HG03139 (cell line): ENCODE data around the gene FGD6.
A peak's percentile ranks its signal among the peaks of the same experiment; 100 is the strongest.
"Not testable (repeated sequence)": the region's sequence is repeated elsewhere in the genome, so short reads cannot be mapped to it uniquely, and the experiment has no call there.

Experiments used
- ATAC-seq: cut with Tn5 transposase; IDR thresholded peaks from one replicate; pipeline ENCODE4 v1.9.1; 2021; ENCODE audit not compliant: unreplicated experiment

FGD6 gene

GRCh38 chr12:95130096-95130495, 87.2 kb downstream of the FGD6 start:
- ATAC-seq: no peak

- ATAC-seq: no peak
These were observed 88.2 kb downstream of the FGD6 start for GRCh38 chr12:95129115-95129514.

- no peak for ATAC-seq
These were observed 90.5 kb downstream of the FGD6 start for GRCh38 chr12:95126736-95127135.

GRCh38 chr12:95126076-95126475, 91.2 kb downstream of the FGD6 start:
- no peak for ATAC-seq

GRCh38 chr12:95124106-95124505, 93.2 kb downstream of the FGD6 start:
- no peak for ATAC-seq

- ATAC-seq: no peak
These were observed 98.5 kb downstream of the FGD6 start for GRCh38 chr12:95118788-95119179.

- no peak for ATAC-seq
These were observed 99.0 kb downstream of the FGD6 start for GRCh38 chr12:95118138-95118787.

- ATAC-seq: no peak
These were observed 100.1 kb downstream of the FGD6 start for GRCh38 chr12:95117178-95117599.

- no peak for ATAC-seq
These were observed 100.5 kb downstream of the FGD6 start for GRCh38 chr12:95116773-95117172.

- no peak for ATAC-seq
These were observed 100.9 kb downstream of the FGD6 start for GRCh38 chr12:95116341-95116740.

- ATAC-seq: no peak
These were observed 101.6 kb downstream of the FGD6 start for GRCh38 chr12:95115641-95116040.

GRCh38 chr12:95114766-95115405, 102.4 kb downstream of the FGD6 start:
- ATAC-seq: no peak

GRCh38 chr12:95107362-95107761, 109.9 kb downstream of the FGD6 start:
- no peak for ATAC-seq

GRCh38 chr12:95105540-95105939, 111.7 kb downstream of the FGD6 start:
- no peak for ATAC-seq

GRCh38 chr12:95104919-95105452, 112.3 kb downstream of the FGD6 start:
- no peak for ATAC-seq

- ATAC-seq: peak; percentile 91
These were observed 114.2 kb downstream of the FGD6 start for GRCh38 chr12:95102916-95103671.

- ATAC-seq: not testable (repeated sequence)
These were observed 115.3 kb downstream of the FGD6 start for GRCh38 chr12:95101957-95102356.

- ATAC-seq: no peak
These were observed 116.7 kb downstream of the FGD6 start for GRCh38 chr12:95100264-95101190.

- ATAC-seq: no peak
These were observed 117.9 kb downstream of the FGD6 start for GRCh38 chr12:95099270-95099790.

- ATAC-seq: no peak
These were observed 120.4 kb downstream of the FGD6 start for GRCh38 chr12:95096852-95097251.

GRCh38 chr12:95096378-95096777, 120.9 kb downstream of the FGD6 start:
- no peak for ATAC-seq
